ENCODE results near the gene NFATC4.

- TF ChIP-seq CTCF (IDR thresholded peaks at IDR 0.05) (no peak), POLR2A (IDR thresholded peaks at IDR 0.05) (no peak)
Observed at GRCh38 chr14:24329736-24330135, 38.2 kb upstream of the NFATC4 start.
